Ascending aorta (tissue), 2 donors: ENCODE results near the gene ELAC1. TPM values are rescaled to one million over a fixed set of nuclear protein-coding genes. Genes with fewer than 3 reads are reported as not detected.

Experiments
- DNase-seq, 2 donors: peaks; one replicate each; pipeline ENCODE4 v3.0.0-alpha.2; 2019; ENCODE audit warnings: low spot score in 2 of 2
- H3K27ac ChIP-seq, 2 donors: fragments of 200-600 bp; sonication (generic); one replicate each; pipeline ENCODE4 v1.5.1; 2016 to 2017; ENCODE audit warnings: mild to moderate bottlenecking in 1 of 2
- H3K27me3 ChIP-seq: fragments of 200-600 bp; sonication (generic); one replicate; pipeline ENCODE4 v1.5.1; 2017
- H3K36me3 ChIP-seq, 2 donors: fragments of 200-600 bp; sonication (generic); one replicate each; pipeline ENCODE4 v1.5.1; 2016
- H3K4me1 ChIP-seq, 2 donors: fragments of 200-600 bp; sonication (generic); one replicate each; pipeline ENCODE4 v1.5.1; 2016 to 2017; ENCODE audit warnings: mild to moderate bottlenecking in 1 of 2
- H3K4me3 ChIP-seq, 2 donors: fragments of 200-600 bp; sonication (generic); one replicate each; pipeline ENCODE4 v1.5.1; 2016 to 2017; ENCODE audit warnings: mild to moderate bottlenecking in 1 of 2
- H3K9me3 ChIP-seq, 2 donors: fragments of 200-600 bp; sonication (generic); one replicate each; pipeline ENCODE4 v1.5.1; 2016
- intact Hi-C: fragments of 100-400 bp; cut with DNase I; formaldehyde crosslinking; loops from one replicate; pipeline ENCODE4 v1.15.1; 2023
- total RNA-seq: library from RNA; depleted of rRNA; stranded (reverse); fragments of >200 nt; gene quantifications from one replicate; pipeline ENCODE4 v1.1.0, GENCODE V29; 2016
- TF ChIP-seq, protein P1 (sequence below), 3 experiments: fragments of 200-600 bp in 2 of 3; fragments of 450-650 bp in 1 of 3; sonication (generic) in 2 of 3; IDR thresholded peaks; one replicate each; pipeline ENCODE4 v1.5.1; 2016 to 2019; ENCODE audit warnings: antibody characterized with exemption in 3 of 3, mild to moderate bottlenecking in 1 of 3, moderate library complexity in 1 of 3

Gene ELAC1, protein sequence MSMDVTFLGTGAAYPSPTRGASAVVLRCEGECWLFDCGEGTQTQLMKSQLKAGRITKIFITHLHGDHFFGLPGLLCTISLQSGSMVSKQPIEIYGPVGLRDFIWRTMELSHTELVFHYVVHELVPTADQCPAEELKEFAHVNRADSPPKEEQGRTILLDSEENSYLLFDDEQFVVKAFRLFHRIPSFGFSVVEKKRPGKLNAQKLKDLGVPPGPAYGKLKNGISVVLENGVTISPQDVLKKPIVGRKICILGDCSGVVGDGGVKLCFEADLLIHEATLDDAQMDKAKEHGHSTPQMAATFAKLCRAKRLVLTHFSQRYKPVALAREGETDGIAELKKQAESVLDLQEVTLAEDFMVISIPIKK
- total RNA-seq = not detected

DNA sequence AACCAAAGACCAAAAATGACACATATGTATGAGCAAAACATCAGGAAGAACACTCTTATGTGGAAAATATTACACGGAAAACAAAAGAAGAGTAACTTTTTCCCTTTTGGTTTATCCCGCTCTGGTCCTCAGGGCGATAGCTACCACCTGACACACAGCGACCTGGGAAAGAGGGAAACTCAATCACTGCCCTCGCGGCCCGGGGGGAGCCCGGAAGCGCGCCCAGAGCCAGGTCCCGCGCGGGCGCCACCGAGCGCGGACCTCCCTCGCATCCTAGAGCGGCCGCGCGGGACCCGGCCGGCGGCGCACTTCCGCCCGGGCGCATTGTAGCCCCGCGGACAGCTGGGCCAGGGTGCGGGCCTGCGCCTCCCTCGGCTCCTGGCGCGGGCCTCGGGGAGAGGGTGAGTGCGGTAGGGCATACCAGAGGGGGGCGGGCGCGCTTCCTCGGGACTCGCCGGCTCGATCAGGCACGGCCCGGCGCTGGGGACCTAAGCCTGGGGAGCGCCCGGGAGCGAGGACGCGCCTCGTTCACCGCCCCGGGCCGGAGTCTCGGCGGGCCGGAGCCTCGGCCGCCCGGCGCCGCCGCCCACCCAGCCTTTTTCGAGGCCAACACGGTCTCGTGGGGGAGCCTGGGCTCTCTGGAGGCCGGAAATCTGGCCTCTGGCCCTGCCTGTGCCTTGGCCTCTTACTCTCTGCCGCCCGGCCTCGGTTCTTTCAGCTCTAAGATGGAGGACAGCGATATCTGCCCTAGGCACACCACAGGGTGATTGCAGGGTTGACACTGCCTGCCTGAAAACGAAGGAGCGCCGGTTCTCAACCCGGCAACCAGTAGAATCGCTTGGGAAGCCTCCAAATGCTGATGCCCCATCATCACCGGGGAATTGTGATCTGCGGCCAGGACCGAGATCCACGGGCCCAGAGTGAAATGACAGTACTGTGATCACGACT lies at the start of gene ELAC1:
Gene ELAC1, plus strand, starts transcription at position 327 of the 948 bp plus-strand sequence. CDS start 6,365 bp downstream, outside the sequence.
- Histone ChIP-seq H3K9me3 (peaks cover 0 to under 1% of the 10 kb centered on the region in 2 donors), H3K27me3 (no peaks in the 10 kb centered on the region), H3K4me1 (peaks cover 0 to 7% of the 10 kb centered on the region in 2 donors), H3K36me3 (no peaks in the 10 kb centered on the region), H3K4me3 (peak within 1 kb of the TSS; percentile 87 to 89), H3K27ac (peak within 1 kb of the TSS; percentile 96 to 98)
- TF ChIP-seq, protein P1, sequence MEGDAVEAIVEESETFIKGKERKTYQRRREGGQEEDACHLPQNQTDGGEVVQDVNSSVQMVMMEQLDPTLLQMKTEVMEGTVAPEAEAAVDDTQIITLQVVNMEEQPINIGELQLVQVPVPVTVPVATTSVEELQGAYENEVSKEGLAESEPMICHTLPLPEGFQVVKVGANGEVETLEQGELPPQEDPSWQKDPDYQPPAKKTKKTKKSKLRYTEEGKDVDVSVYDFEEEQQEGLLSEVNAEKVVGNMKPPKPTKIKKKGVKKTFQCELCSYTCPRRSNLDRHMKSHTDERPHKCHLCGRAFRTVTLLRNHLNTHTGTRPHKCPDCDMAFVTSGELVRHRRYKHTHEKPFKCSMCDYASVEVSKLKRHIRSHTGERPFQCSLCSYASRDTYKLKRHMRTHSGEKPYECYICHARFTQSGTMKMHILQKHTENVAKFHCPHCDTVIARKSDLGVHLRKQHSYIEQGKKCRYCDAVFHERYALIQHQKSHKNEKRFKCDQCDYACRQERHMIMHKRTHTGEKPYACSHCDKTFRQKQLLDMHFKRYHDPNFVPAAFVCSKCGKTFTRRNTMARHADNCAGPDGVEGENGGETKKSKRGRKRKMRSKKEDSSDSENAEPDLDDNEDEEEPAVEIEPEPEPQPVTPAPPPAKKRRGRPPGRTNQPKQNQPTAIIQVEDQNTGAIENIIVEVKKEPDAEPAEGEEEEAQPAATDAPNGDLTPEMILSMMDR (IDR thresholded peaks at IDR 0.05) = no peak
- intact Hi-C loops = loop anchor here (1.0 to 5.0 kb wide), 4 partner anchors 62 to 681 kb away; partner anchors contain the start of genes CXXC1, ME2 and SMAD4
- peak; percentile 10 to 87 for DNase-seq

DNA sequence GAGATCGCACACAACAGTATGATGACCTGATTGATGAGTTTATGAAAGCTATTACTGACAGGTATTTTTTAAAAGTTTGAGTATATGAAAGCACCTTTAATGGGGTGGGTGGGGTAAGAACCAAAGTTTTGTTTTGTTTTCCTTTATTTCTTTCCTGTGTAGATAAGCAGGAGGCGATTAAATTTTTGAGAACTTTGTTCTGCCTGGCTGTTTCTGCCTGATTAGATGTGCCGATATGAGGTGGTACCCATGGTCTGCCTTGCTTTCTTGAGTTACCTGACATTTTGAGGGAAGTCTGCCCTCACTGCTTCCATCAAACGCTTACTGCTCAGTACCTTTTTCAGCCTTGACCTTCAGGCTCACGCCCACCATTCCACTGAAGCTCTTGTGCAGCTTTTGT lies 49.7 kb upstream of the ELAC1 start:
- Histone ChIP-seq H3K4me1 (no peaks in the 10 kb centered on the region), H3K27me3 (no peaks in the 10 kb centered on the region), H3K36me3 (peaks cover 8 to 38% of the 10 kb centered on the region in 2 donors), H3K9me3 (no peaks in the 10 kb centered on the region), H3K4me3 (no peak overlapping the region), H3K27ac (no peak overlapping the region)
- TF ChIP-seq, protein P1 (IDR thresholded peaks at IDR 0.05) = no peak
- intact Hi-C loops = no loop called here
- no peak for DNase-seq

DNA sequence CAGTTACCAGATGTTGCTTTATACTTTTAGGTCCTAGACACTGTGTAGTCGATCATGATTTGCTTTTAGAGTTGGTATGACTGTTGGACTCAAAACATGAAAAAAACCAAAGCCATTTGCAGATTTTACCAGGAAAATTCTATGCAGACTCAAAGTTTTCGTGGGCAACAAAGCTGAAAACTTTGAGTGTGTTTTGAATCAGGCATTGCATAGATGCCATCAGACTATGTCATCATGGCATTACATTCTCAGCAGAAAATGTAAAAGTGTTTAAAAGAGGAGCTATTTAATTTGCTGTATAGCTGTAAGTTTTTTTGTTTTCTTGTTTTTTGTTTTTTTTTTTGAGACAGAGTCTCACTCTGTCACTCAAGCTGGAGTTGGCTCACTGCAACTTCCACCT lies 43.5 kb upstream of the ELAC1 start:
- TF ChIP-seq, protein P1 (IDR thresholded peaks at IDR 0.05) = no peak
- H3K4me3 ChIP-seq = no peak overlapping the region
- no peak for DNase-seq
- H3K4me1 ChIP-seq = no peaks in the 10 kb centered on the region
- H3K27ac ChIP-seq = no peak overlapping the region
- no peaks in the 10 kb centered on the region for H3K9me3 ChIP-seq
- intact Hi-C loops = no loop called here
- peaks cover 14 to 58% of the 10 kb centered on the region in 2 donors for H3K36me3 ChIP-seq
- no peaks in the 10 kb centered on the region for H3K27me3 ChIP-seq

DNA sequence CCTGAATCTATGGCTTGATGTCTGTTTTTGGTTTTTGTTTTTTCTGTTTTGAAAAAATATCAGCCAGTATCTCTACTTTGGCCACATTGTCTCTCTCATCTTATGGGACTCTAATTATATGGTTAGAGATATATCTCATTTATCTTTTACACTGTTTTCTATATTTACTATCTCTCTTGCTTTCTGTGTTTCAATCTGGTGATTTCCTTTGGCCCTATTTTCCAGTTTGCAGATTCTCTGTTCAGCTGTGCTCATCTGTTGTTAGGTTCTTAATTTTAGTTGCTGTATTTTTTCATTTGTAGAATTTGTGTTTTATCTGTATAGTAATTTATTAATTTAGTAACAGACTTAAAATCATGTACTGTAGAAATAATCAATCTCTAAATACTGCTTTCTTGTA lies 41.3 kb upstream of the ELAC1 start:
- Histone ChIP-seq H3K4me3 (no peak overlapping the region), H3K36me3 (peaks cover 10 to 46% of the 10 kb centered on the region in 2 donors), H3K4me1 (no peaks in the 10 kb centered on the region), H3K27ac (no peak overlapping the region), H3K9me3 (no peaks in the 10 kb centered on the region), H3K27me3 (no peaks in the 10 kb centered on the region)
- TF ChIP-seq, protein P1 (IDR thresholded peaks at IDR 0.05) = no peak
- DNase-seq = no peak
- intact Hi-C loops = no loop called here

DNA sequence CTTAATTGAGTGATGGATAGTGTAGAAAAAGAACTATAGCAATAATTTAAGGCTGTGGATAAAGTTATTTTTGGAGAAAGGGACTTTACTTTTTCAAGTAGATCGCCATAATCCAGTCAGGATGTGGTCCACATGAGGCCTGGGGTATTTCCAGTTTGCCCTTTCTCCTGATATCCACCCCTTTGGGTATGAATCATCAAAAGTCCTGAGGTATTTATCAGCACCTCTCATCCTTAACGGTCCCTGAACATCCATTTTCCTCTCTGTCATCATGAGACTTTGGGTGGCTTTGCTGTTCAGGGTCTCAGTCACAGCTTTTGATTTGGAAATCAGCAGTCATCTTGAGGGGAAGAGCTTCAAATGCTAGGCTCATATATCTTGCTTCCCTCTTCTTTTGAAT lies 39.3 kb upstream of the ELAC1 start:
- Histone ChIP-seq H3K4me3 (no peak overlapping the region), H3K4me1 (no peaks in the 10 kb centered on the region), H3K27ac (no peak overlapping the region), H3K9me3 (no peaks in the 10 kb centered on the region), H3K36me3 (peaks cover 10 to 37% of the 10 kb centered on the region in 2 donors), H3K27me3 (no peaks in the 10 kb centered on the region)
- intact Hi-C loops = no loop called here
- DNase-seq = no peak
- TF ChIP-seq, protein P1 (IDR thresholded peaks at IDR 0.05) = no peak
